ENCODE measurements around the gene ADORA1. TPM values are rescaled to one million over a fixed set of nuclear protein-coding genes. Genes with fewer than 3 reads are reported as not detected.

Gene ADORA1
- total and polyA plus RNA-seq, 2 donors (not counting 1 experiment from before 2014, with no cell fraction given), result not detected

DNA sequence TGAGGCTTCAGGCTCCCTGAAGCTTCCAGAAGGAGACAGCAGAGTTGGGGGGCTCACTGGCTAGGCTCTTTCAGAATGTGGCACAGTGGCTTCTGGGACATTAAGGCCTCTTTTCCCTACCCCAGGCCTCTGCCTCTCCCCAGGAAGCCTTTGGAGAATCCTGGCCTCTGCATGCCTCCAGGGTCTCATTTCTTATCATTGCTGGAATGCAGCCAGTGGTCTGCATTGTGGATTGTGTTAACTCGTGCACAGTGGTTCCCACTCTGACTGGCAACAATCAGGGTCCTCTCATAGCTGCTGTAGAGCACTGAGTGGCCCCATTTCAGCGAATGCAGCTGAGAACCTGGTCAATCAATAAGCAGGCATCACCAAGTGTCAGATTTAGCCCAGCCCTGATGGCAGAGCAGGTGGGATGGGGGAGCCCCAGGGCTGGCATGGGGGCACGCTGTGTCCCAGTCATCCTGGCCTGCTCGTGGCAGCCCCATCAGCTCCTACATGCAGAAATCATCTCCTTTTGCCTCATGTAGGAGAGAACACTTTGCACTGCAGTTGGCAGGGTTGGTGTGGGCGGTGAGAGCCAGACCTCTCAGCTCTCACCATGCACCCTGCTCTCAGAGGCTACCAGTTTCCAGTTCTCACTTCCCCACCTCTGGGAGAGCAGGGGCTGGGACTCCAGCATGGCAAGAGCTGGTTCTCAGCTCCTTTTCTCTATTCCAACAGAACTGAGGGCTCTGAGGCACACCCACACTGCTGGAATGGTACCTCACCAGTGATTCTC lies 13.4 kb downstream of the ADORA1 start:
- Mint-ChIP-seq H3K9me3 (ENCODE audit: insufficient read depth) (peaks cover 3% of the 10 kb centered on the region), H3K27ac (no peak overlapping the region), H3K27me3 (peaks cover 22% of the 10 kb centered on the region), H3K4me3 (no peak overlapping the region), H3K4me1 (peaks cover 6% of the 10 kb centered on the region)
- H2AFZ ChIP-seq (ENCODE audit: insufficient read depth, low read depth, low read length, poor library complexity, severe bottlenecking), result no peak overlapping the region
- WGBS (ENCODE audit: insufficient coverage), result 73% methylated on average over 3 of the region's 5 CpGs
- no peaks in the 10 kb centered on the region for H4K20me1 ChIP-seq (ENCODE audit: control insufficient read depth, insufficient read depth, low read length, poor library complexity, severe bottlenecking)
- no peaks in the 10 kb centered on the region for H3K36me3 ChIP-seq (replicated peaks in 1 of 2; ENCODE audit: control extremely low read depth in 1 of 2, control insufficient read depth in 1 of 2, extremely low read depth in 1 of 2, insufficient read depth in 2 of 2, low read length in 1 of 2)
- H3K4me3 ChIP-seq (ENCODE audit: control extremely low read depth in 1 of 5, extremely low read depth in 1 of 5, insufficient read depth in 1 of 5, low read depth in 2 of 5, low read length in 4 of 5), result no peak overlapping the region
- no peak overlapping the region for H3K27ac ChIP-seq (ENCODE audit: low read length in 2 of 2)
- peaks cover 4% of the 10 kb centered on the region in 2 donors for H3K4me1 ChIP-seq (ENCODE audit: control insufficient read depth in 2 of 2, insufficient read depth in 2 of 2, low read length in 2 of 2)
- DNase-seq, result no peak
- TF ChIP-seq, protein P1, sequence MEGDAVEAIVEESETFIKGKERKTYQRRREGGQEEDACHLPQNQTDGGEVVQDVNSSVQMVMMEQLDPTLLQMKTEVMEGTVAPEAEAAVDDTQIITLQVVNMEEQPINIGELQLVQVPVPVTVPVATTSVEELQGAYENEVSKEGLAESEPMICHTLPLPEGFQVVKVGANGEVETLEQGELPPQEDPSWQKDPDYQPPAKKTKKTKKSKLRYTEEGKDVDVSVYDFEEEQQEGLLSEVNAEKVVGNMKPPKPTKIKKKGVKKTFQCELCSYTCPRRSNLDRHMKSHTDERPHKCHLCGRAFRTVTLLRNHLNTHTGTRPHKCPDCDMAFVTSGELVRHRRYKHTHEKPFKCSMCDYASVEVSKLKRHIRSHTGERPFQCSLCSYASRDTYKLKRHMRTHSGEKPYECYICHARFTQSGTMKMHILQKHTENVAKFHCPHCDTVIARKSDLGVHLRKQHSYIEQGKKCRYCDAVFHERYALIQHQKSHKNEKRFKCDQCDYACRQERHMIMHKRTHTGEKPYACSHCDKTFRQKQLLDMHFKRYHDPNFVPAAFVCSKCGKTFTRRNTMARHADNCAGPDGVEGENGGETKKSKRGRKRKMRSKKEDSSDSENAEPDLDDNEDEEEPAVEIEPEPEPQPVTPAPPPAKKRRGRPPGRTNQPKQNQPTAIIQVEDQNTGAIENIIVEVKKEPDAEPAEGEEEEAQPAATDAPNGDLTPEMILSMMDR (IDR thresholded peaks at IDR 0.05), result no peak
- TF ChIP-seq EZH2 (IDR thresholded peaks at IDR 0.05; ENCODE audit: borderline replicate concordance, insufficient read depth, low read depth, low read length, poor library complexity, severe bottlenecking), result no peak
- intact Hi-C loops (cut with micrococcal nuclease), result no loop called here
- H3K9ac ChIP-seq (ENCODE audit: low read length), result no peak overlapping the region
- ATAC-seq (ENCODE audit: low read depth), result no peak
- ChIA-PET CTCF (no interaction called here), POLR2A (no interaction called here)
- H3K4me2 ChIP-seq (replicated peaks; ENCODE audit: low read depth, low read length, poor library complexity, severe bottlenecking), result no peak overlapping the region
- peaks cover 0 to 5% (median 0%) of the 10 kb centered on the region in 4 experiments for H3K27me3 ChIP-seq (replicated peaks in 1 of 4; ENCODE audit: control extremely low read depth in 1 of 4, control insufficient read depth in 3 of 4, insufficient read depth in 4 of 4, low read length in 3 of 4)
- H3K79me2 ChIP-seq (ENCODE audit: control insufficient read depth, insufficient read depth, low read length), result no peaks in the 10 kb centered on the region
- H3K9me3 ChIP-seq (ENCODE audit: control extremely low read depth in 1 of 3, control insufficient read depth in 2 of 3, insufficient read depth in 1 of 3, low read length in 2 of 3), result peaks cover 0 to 10% (median 0%) of the 10 kb centered on the region in 3 donors

DNA sequence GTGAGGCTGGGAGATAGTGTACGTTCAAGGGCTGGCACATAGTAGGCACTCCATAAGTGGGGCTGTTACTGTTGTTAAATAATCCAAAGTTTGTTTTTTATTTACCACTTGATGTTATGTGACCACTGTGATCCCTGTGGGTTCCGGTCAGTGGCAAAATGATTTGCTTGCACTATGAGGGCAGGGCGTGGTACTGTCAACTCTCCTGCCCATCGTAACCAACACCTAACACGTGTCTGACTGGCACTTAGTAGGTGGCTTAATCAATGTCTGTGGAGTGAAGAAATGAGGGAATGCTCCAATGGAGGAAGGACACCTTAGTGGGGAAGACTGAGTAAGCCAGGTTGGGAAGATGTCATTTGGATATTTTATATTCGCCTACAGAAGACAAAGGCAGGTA lies 14.6 kb downstream of the ADORA1 start:
- no peak overlapping the region for H3K9ac ChIP-seq (ENCODE audit: low read length)
- H3K4me2 ChIP-seq (replicated peaks; ENCODE audit: low read depth, low read length, poor library complexity, severe bottlenecking), result no peak overlapping the region
- CTCF ChIA-PET, result no interaction called here
- H3K4me3 ChIP-seq (ENCODE audit: control extremely low read depth in 1 of 5, extremely low read depth in 1 of 5, insufficient read depth in 1 of 5, low read depth in 2 of 5, low read length in 4 of 5), result no peak overlapping the region
- 100% methylated on average over 4 of the region's 6 CpGs for WGBS (ENCODE audit: insufficient coverage)
- Mint-ChIP-seq H3K27ac (no peak overlapping the region), H3K4me1 (no peaks in the 10 kb centered on the region), H3K4me3 (no peak overlapping the region), H3K9me3 (ENCODE audit: insufficient read depth) (peaks cover 3% of the 10 kb centered on the region), H3K27me3 (peaks cover 16% of the 10 kb centered on the region)
- no peaks in the 10 kb centered on the region for H4K20me1 ChIP-seq (ENCODE audit: control insufficient read depth, insufficient read depth, low read length, poor library complexity, severe bottlenecking)
- H3K4me1 ChIP-seq (ENCODE audit: control insufficient read depth in 2 of 2, insufficient read depth in 2 of 2, low read length in 2 of 2), result no peaks in the 10 kb centered on the region
- H2AFZ ChIP-seq (ENCODE audit: insufficient read depth, low read depth, low read length, poor library complexity, severe bottlenecking), result no peak overlapping the region
- peaks cover 0 to 5% (median 0%) of the 10 kb centered on the region in 4 experiments for H3K27me3 ChIP-seq (replicated peaks in 1 of 4; ENCODE audit: control extremely low read depth in 1 of 4, control insufficient read depth in 3 of 4, insufficient read depth in 4 of 4, low read length in 3 of 4)
- no peaks in the 10 kb centered on the region for H3K36me3 ChIP-seq (replicated peaks in 1 of 2; ENCODE audit: control extremely low read depth in 1 of 2, control insufficient read depth in 1 of 2, extremely low read depth in 1 of 2, insufficient read depth in 2 of 2, low read length in 1 of 2)
- peaks cover 0 to 10% (median 0%) of the 10 kb centered on the region in 3 donors for H3K9me3 ChIP-seq (ENCODE audit: control extremely low read depth in 1 of 3, control insufficient read depth in 2 of 3, insufficient read depth in 1 of 3, low read length in 2 of 3)
- H3K79me2 ChIP-seq (ENCODE audit: control insufficient read depth, insufficient read depth, low read length), result no peaks in the 10 kb centered on the region
- intact Hi-C loops (cut with micrococcal nuclease), result no loop called here
- no peak overlapping the region for H3K27ac ChIP-seq (ENCODE audit: low read length in 2 of 2)
- DNase-seq (no peak), ATAC-seq (ENCODE audit: low read depth) (no peak)
- TF ChIP-seq EZH2 (IDR thresholded peaks at IDR 0.05; ENCODE audit: borderline replicate concordance, insufficient read depth, low read depth, low read length, poor library complexity, severe bottlenecking), result no peak
- TF ChIP-seq, protein P1 (IDR thresholded peaks at IDR 0.05), result no peak
- POLR2A ChIA-PET, result no interaction called here

Data from B cell (primary cell).